Ishikawa (cell line): Measurements from ENCODE around the gene TPT1.

Experiments used
- CEBPB ChIP-seq: IDR thresholded peaks from 2 replicates; pipeline ENCODE4 v1.6.1; 2012
- CREB1 ChIP-seq: IDR thresholded peaks from 2 replicates; pipeline ENCODE4 v1.6.1; 2012; ENCODE audit warnings: low read depth
- EP300 ChIP-seq: IDR thresholded peaks from 2 replicates; pipeline ENCODE4 v1.6.1; 2012; ENCODE audit warnings: borderline replicate concordance
- FOXM1 ChIP-seq: IDR thresholded peaks from 2 replicates; pipeline ENCODE4 v1.6.1; 2012; ENCODE audit warnings: low read depth, borderline replicate concordance
- NFIC ChIP-seq: IDR thresholded peaks from 2 replicates; pipeline ENCODE4 v1.6.1; 2012
- RAD21 ChIP-seq: IDR thresholded peaks from 2 replicates; pipeline ENCODE4 v1.6.1; 2012; ENCODE audit warnings: low read depth
- TAF1 ChIP-seq: IDR thresholded peaks from 2 replicates; pipeline ENCODE4 v1.6.1; 2012; ENCODE audit warnings: low read depth, mild to moderate bottlenecking
- TCF12 ChIP-seq: IDR thresholded peaks from 2 replicates; pipeline ENCODE4 v1.6.1; 2012; ENCODE audit warnings: low read depth
- TEAD4 ChIP-seq: IDR thresholded peaks from 2 replicates; pipeline ENCODE4 v1.6.1; 2012
- YY1 ChIP-seq: IDR thresholded peaks from 2 replicates; pipeline ENCODE4 v1.6.1; 2012; ENCODE audit warnings: low read depth
- ZBTB7A ChIP-seq: IDR thresholded peaks from 2 replicates; pipeline ENCODE4 v1.6.1; 2012; ENCODE audit warnings: low read depth
- TF ChIP-seq, protein P1 (sequence below): IDR thresholded peaks from 2 replicates; pipeline ENCODE4 v1.6.1; 2012
- TF ChIP-seq, protein P2 (sequence below): IDR thresholded peaks from 2 replicates; pipeline ENCODE4 v1.6.1; 2012
- TF ChIP-seq, protein P3 (sequence below): IDR thresholded peaks from 2 replicates; pipeline ENCODE4 v1.6.1; 2012; ENCODE audit warnings: low read depth, mild to moderate bottlenecking

The TPT1 gene

DNA sequence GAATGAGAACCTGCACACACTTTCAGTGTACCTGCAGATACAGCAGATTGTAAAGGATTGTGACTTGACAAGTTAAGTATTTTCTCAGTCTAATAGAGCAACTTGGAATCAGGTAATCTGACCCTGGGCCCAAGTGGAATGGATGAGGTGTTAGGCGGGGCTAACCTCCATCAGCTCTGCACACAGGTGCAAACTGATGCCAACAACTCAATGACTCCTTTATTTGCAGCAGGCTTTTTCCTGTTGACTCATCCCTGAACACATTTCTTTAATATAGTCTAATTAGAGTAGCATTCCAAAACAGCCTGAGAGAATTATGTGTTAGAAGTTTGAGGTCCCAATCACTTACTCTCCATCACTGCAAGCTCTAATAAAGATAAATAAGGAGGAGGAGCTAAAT lies 48.8 kb downstream of the TPT1 start:
- TF ChIP-seq, protein P1, sequence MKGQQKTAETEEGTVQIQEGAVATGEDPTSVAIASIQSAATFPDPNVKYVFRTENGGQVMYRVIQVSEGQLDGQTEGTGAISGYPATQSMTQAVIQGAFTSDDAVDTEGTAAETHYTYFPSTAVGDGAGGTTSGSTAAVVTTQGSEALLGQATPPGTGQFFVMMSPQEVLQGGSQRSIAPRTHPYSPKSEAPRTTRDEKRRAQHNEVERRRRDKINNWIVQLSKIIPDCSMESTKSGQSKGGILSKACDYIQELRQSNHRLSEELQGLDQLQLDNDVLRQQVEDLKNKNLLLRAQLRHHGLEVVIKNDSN = 0 out of 2 replicates have a peak, but pooled peaks have one; percentile 4
- TF ChIP-seq NFIC = peak; percentile 49; the same call in 1 of the 2 replicates
- TF ChIP-seq YY1 = no peak
- TF ChIP-seq FOXM1 = no peak
- TF ChIP-seq ZBTB7A = no peak
- TF ChIP-seq, protein P2, sequence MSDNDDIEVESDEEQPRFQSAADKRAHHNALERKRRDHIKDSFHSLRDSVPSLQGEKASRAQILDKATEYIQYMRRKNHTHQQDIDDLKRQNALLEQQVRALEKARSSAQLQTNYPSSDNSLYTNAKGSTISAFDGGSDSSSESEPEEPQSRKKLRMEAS = no peak
- TF ChIP-seq CREB1 = no peak
- peak; percentile 60 for TF ChIP-seq TCF12
- peak; percentile 55; the same call in 1 of the 2 replicates for TF ChIP-seq EP300
- no peak for TF ChIP-seq RAD21
- TF ChIP-seq TEAD4 = no peak
- TF ChIP-seq CEBPB = no peak
- TF ChIP-seq, protein P3, sequence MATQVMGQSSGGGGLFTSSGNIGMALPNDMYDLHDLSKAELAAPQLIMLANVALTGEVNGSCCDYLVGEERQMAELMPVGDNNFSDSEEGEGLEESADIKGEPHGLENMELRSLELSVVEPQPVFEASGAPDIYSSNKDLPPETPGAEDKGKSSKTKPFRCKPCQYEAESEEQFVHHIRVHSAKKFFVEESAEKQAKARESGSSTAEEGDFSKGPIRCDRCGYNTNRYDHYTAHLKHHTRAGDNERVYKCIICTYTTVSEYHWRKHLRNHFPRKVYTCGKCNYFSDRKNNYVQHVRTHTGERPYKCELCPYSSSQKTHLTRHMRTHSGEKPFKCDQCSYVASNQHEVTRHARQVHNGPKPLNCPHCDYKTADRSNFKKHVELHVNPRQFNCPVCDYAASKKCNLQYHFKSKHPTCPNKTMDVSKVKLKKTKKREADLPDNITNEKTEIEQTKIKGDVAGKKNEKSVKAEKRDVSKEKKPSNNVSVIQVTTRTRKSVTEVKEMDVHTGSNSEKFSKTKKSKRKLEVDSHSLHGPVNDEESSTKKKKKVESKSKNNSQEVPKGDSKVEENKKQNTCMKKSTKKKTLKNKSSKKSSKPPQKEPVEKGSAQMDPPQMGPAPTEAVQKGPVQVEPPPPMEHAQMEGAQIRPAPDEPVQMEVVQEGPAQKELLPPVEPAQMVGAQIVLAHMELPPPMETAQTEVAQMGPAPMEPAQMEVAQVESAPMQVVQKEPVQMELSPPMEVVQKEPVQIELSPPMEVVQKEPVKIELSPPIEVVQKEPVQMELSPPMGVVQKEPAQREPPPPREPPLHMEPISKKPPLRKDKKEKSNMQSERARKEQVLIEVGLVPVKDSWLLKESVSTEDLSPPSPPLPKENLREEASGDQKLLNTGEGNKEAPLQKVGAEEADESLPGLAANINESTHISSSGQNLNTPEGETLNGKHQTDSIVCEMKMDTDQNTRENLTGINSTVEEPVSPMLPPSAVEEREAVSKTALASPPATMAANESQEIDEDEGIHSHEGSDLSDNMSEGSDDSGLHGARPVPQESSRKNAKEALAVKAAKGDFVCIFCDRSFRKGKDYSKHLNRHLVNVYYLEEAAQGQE = no peak
- TF ChIP-seq TAF1 = no peak

DNA sequence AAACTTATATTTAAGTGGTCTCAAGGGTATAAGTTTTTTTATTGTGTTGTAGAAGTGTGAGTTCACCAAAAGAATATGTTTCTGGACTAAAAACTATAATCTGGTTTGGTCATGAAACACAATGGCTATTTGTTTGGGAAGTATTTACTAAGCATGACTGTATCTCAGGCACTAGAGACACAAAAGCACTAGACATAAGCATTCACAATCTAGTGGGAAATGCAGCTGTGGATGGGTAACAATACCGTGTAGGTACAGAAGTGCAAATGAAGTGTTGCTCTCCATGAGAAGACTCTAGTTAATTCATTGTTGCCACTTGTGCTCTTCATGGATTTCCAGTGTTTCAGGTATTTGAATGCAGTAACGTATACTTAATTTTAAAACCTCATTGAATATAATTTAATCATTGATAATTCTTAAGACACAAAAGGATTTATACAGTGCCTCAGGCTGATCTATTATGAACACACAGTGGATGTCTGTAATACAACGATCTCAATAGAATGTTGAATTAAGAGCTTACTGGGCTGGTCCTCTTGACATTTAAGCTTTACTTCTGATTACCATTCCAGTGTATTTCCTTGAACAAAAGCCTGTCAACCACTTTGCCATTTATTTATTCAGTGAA lies 50.9 kb downstream of the TPT1 start:
- TF ChIP-seq YY1 = no peak
